Central memory CD8-positive, alpha-beta T cell (primary cell): ENCODE data around the gene MACROD2.

Experiments used
- ATAC-seq: fragments of 150-1000 bp; cut with Tn5 transposase; replicated peaks from 2 replicates; pipeline ENCODE4 v1.10.0; 2022; ENCODE audit warnings: mild to moderate bottlenecking, moderate FRiP score, moderate number of reproducible peaks; ENCODE audit not compliant: poor library complexity, severe bottlenecking; ENCODE audit errors: extremely low read depth
- DNase-seq, 2 donors: peaks; one replicate each; pipeline ENCODE4 v3.0.0; 2021; ENCODE audit warnings: low spot score in 2 of 2
- H3K27ac Mint-ChIP-seq: one replicate; pipeline ENCODE4 v1.8.0; 2022; ENCODE audit warnings: low read depth, mild to moderate bottlenecking, moderate library complexity, mixed read lengths
- H3K27me3 Mint-ChIP-seq: one replicate; pipeline ENCODE4 v1.8.0; 2022; ENCODE audit warnings: mixed read lengths
- H3K36me3 Mint-ChIP-seq: one replicate; pipeline ENCODE4 v1.8.0; 2022; ENCODE audit warnings: mild to moderate bottlenecking, moderate library complexity, mixed read lengths; ENCODE audit not compliant: insufficient read depth
- H3K4me1 Mint-ChIP-seq: one replicate; pipeline ENCODE4 v1.8.0; 2022; ENCODE audit warnings: mixed read lengths
- H3K4me3 Mint-ChIP-seq: one replicate; pipeline ENCODE4 v1.8.0; 2022; ENCODE audit warnings: mild to moderate bottlenecking, moderate library complexity, mixed read lengths
- H3K9me3 Mint-ChIP-seq: one replicate; pipeline ENCODE4 v1.8.0; 2022; ENCODE audit warnings: mixed read lengths

Gene MACROD2

DNA sequence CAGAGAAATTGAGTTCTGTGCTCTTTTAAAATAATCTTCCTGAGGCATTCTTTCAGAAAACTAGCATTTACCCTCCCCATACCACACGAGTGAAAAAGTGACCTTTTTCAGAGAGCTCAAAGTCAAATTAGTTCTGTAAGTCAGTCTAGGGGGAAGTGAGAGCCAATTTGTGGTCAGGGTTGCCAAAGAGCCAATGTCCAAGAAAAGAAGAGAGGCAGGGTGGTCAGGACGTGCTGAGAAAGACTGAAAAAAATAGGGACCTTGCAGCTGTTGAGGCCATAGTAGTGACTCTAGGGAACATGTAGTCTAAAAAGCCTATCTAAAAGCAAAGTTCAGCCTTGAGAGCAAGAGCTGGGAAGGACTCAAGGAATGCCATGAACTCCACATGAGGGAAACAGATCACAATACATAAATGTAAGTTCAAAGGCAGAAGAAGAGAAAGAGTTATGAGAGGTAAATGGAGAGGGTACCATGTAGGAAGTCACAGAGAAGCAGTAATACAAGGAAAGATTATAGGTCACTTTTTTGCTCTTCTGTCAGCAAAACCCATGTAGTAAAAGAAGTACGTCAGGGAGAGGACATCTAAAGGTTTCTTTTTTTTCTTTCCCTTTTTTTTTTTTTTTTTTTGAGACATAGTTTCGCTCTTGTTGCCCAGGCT lies 907.2 kb downstream of the MACROD2 start:
- ATAC-seq (no peak), DNase-seq (no peak)
- Mint-ChIP-seq H3K4me3 (no peak overlapping the region), H3K27me3 (no peaks in the 10 kb centered on the region), H3K9me3 (peaks cover 11% of the 10 kb centered on the region), H3K36me3 (no peaks in the 10 kb centered on the region), H3K27ac (no peak overlapping the region), H3K4me1 (no peaks in the 10 kb centered on the region)

DNA sequence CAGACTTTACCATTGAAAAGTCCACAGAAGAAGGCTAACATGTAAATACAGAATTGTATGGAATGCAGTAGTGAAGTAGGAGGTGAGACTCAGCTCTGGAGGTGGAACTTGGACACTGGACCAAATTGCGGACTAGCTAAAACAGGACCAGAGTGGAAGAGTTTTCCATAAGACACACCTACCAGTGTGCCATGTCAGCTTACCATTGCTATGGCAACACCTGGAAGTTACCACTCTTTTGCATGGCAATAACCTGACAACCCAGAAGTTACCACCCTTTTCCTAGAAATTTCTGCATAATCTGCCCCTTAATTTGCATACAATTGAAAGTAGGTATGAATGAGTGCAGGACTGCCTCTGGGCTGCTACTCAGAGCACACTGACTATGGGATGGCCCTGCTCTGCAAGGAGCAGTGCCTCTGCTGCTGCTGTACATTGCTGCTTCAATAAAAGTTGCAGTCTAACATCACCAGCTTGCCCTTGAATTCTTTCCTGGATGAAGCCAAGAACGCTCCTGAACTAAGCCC lies 911.7 kb downstream of the MACROD2 start:
- Mint-ChIP-seq H3K36me3 (no peaks in the 10 kb centered on the region), H3K9me3 (peaks cover 21% of the 10 kb centered on the region), H3K4me1 (no peaks in the 10 kb centered on the region), H3K4me3 (no peak overlapping the region), H3K27me3 (no peaks in the 10 kb centered on the region), H3K27ac (no peak overlapping the region)
- DNase-seq, result no peak
- no peak for ATAC-seq

DNA sequence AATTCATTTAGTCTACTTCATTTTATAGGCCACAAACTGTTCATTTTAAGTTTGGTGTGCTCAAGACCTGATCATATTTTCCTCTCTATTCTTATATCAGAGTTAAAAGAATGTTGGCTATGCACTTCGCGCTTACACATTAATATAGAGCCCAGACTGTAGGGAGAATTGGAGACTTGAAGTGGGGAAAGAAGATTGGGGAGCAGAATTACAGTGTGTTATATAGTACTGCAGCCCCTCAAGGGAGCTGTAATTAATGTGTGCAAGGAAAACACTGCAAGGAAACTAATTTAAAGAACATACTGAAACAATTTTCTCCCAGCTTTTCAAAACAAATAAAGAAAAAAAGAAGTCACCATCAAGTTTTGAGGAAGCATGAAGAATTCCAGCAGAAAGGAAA lies 914.8 kb downstream of the MACROD2 start:
- Mint-ChIP-seq H3K4me3 (no peak overlapping the region), H3K9me3 (peaks cover 14% of the 10 kb centered on the region), H3K36me3 (no peaks in the 10 kb centered on the region), H3K4me1 (no peaks in the 10 kb centered on the region), H3K27ac (no peak overlapping the region), H3K27me3 (no peaks in the 10 kb centered on the region)
- ATAC-seq (no peak), DNase-seq (no peak)

- Mint-ChIP-seq H3K4me1 (no peaks in the 10 kb centered on the region), H3K36me3 (no peaks in the 10 kb centered on the region), H3K9me3 (peaks cover 17% of the 10 kb centered on the region), H3K4me3 (no peak overlapping the region), H3K27ac (no peak overlapping the region), H3K27me3 (no peaks in the 10 kb centered on the region)
- ATAC-seq (no peak), DNase-seq (no peak)
These were observed 918.7 kb downstream of the MACROD2 start for GRCh38 chr20:14913896-14914620.

GRCh38 chr20:14914633-14915032 lies 919.3 kb downstream of the MACROD2 start:
- no peak for ATAC-seq
- Mint-ChIP-seq H3K36me3 (no peaks in the 10 kb centered on the region), H3K27ac (no peak overlapping the region), H3K4me3 (no peak overlapping the region), H3K27me3 (no peaks in the 10 kb centered on the region), H3K9me3 (peaks cover 16% of the 10 kb centered on the region), H3K4me1 (no peaks in the 10 kb centered on the region)
- DNase-seq, result no peak

DNA sequence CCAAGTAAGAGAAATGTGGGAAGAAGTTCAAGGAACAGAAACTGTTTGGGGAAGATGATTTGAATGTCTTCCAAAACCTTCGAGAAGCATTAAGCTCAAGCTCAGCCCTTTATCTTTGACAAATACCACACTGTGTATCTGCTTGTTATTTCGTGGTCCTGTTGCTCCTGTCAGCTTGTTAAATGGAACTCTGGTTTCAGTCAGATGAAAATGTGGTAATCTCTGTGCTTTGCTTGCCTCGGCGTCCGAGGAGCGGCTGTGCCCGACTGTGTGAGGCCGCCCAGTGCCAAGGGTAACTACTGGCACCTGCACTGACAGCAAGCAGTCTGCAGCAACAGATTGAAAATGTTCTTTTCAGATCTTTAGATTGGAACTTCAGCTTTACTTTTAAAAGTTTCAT lies 920.0 kb downstream of the MACROD2 start:
- ATAC-seq (no peak), DNase-seq (no peak)
- Mint-ChIP-seq H3K27me3 (no peaks in the 10 kb centered on the region), H3K9me3 (peaks cover 16% of the 10 kb centered on the region), H3K27ac (no peak overlapping the region), H3K4me1 (no peaks in the 10 kb centered on the region), H3K4me3 (no peak overlapping the region), H3K36me3 (no peaks in the 10 kb centered on the region)

DNA sequence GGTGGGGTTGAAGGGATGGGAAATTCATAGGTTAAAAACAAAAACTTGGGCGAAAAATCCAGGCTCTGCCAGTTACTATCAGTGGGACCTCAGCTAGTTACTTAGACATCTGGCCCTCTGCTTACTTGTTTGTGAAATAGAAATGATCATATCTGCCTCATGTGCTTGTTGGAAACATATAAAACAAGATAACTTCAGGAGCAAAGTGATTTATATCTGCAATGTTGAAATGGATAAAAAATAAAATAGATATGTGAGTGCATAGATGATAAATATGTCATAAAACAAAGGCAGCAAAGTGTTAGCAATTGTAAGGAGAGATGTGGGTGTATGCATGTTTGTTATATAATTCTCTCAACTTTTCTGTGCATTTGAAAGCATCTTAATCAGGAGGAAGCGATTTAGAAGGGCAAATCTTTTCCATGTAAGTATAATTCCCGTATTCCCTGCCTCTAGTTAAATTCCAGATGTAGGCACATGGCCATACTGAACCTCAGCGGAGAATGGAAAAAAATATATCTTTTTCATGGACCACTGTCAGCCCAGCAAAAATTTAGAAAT lies 921.1 kb downstream of the MACROD2 start:
- H3K27ac Mint-ChIP-seq, result no peak overlapping the region
- H3K27me3 Mint-ChIP-seq, result no peaks in the 10 kb centered on the region
- no peaks in the 10 kb centered on the region for H3K4me1 Mint-ChIP-seq
- no peaks in the 10 kb centered on the region for H3K36me3 Mint-ChIP-seq
- ATAC-seq, result no peak
- no peak for DNase-seq
- H3K9me3 Mint-ChIP-seq, result peaks cover 8% of the 10 kb centered on the region
- no peak overlapping the region for H3K4me3 Mint-ChIP-seq

DNA sequence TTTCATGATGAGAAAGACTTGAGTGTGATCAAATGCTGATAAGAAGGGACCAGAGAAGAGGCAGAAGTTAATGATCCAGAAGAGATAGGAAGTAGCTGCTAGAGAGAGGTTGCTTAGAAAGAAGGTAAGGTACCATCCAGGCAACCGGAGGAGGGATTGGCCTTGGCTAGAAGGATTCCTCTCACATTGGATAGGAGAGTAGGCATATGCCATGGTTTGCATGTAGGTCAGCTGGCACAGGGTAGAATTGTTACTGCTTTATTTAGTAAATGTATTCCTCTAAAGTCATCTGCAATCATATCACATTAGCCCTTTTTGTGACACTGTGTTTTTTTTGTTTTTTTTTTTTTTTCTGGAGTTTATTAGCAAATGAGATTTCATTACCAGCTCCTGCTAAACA lies 923.0 kb downstream of the MACROD2 start:
- H3K36me3 Mint-ChIP-seq, result no peaks in the 10 kb centered on the region
- H3K4me3 Mint-ChIP-seq, result no peak overlapping the region
- H3K9me3 Mint-ChIP-seq, result peaks cover 11% of the 10 kb centered on the region
- DNase-seq (no peak), ATAC-seq (no peak)
- no peak overlapping the region for H3K27ac Mint-ChIP-seq
- no peaks in the 10 kb centered on the region for H3K27me3 Mint-ChIP-seq
- no peaks in the 10 kb centered on the region for H3K4me1 Mint-ChIP-seq

DNA sequence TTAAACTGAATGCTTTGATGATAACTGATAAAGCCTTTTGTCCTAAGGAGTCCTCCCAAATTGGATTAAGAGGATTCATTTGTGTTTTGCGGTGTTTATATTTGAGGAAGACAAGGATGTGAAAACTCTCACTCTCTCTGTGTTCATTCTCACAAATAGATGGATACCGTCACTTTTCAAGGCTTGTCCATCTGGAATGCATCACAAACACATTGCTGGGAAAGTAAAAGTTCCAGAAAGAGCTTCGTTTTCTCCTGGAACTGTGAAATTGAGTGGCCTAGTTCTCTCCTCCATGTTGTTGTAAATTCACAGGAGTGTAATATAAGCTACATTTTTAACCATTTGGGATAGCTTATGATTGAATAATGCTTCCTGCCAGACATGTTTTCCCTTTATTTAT lies 923.7 kb downstream of the MACROD2 start:
- H3K4me3 Mint-ChIP-seq, result no peak overlapping the region
- H3K4me1 Mint-ChIP-seq, result no peaks in the 10 kb centered on the region
- H3K27me3 Mint-ChIP-seq, result no peaks in the 10 kb centered on the region
- no peak for ATAC-seq
- no peak overlapping the region for H3K27ac Mint-ChIP-seq
- DNase-seq, result no peak
- no peaks in the 10 kb centered on the region for H3K36me3 Mint-ChIP-seq
- peaks cover 15% of the 10 kb centered on the region for H3K9me3 Mint-ChIP-seq

DNA sequence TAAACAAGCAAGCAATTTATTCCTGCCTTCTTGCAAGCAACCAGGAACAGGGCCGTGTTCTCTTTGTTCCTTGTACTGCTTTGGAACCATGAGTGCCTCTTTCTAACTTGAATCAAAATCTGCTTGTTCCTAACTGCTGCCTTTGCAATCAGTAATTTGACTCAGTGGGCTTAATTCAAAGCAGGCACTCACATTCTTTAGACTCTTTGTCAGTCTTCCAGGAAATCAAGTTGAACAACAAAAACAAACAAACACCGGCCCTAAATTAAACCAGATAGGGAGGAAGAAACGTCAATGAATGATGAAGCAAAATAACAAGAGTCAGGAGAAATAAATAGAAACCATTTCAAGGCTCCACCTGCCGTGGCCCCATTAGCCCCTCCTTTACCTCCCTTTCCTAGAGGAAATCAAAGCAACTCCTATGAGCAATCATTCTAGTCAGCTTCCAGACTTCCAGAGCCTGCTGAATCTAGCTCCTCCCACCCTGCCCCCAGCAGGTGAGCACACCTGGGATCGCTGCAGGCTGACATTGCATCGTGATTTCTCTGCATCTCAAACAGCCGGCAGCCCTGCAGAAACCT lies 924.3 kb downstream of the MACROD2 start:
- no peak for ATAC-seq
- Mint-ChIP-seq H3K27ac (no peak overlapping the region), H3K4me1 (no peaks in the 10 kb centered on the region), H3K4me3 (no peak overlapping the region), H3K27me3 (no peaks in the 10 kb centered on the region), H3K36me3 (no peaks in the 10 kb centered on the region), H3K9me3 (peaks cover 15% of the 10 kb centered on the region)
- DNase-seq, result no peak

DNA sequence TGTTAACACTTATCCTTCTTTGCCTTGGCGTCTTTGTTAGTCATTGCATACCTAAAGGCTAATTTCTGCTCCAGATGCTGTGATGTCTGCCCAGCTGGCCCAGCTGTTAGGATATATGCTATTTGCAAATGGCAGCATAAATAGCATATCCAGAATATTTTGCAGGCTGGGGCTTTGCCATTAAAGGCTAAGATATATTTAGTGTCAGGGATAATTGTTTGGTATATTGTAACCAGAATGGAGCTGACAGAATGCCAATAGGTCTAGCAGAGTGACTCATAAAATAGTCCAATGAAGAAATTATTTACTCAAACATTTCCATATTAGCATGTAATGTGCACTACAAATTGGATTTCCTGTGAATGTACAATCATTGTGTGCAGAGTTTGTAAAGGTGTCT lies 926.2 kb downstream of the MACROD2 start:
- Mint-ChIP-seq H3K27ac (no peak overlapping the region), H3K36me3 (no peaks in the 10 kb centered on the region), H3K4me3 (no peak overlapping the region), H3K4me1 (no peaks in the 10 kb centered on the region), H3K9me3 (peaks cover 19% of the 10 kb centered on the region), H3K27me3 (no peaks in the 10 kb centered on the region)
- DNase-seq (no peak), ATAC-seq (no peak)

- DNase-seq (no peak), ATAC-seq (no peak)
- Mint-ChIP-seq H3K4me1 (no peaks in the 10 kb centered on the region), H3K27ac (no peak overlapping the region), H3K4me3 (no peak overlapping the region), H3K9me3 (peaks cover 14% of the 10 kb centered on the region), H3K36me3 (no peaks in the 10 kb centered on the region), H3K27me3 (no peaks in the 10 kb centered on the region)
These were observed 927.4 kb downstream of the MACROD2 start for GRCh38 chr20:14922503-14923267.
